HG02943 (cell line): ENCODE measurements around the gene SFPQ.
"Not testable (repeated sequence)": the region's sequence is repeated elsewhere in the genome, so short reads cannot be mapped to it uniquely, and the experiment has no call there.

Experiments
- ATAC-seq: cut with Tn5 transposase; IDR thresholded peaks from one replicate; pipeline ENCODE4 v1.9.1; 2021; ENCODE audit warnings: mild to moderate bottlenecking, low read depth, moderate library complexity; ENCODE audit not compliant: unreplicated experiment

The SFPQ gene

GRCh38 chr1:35145892-35146549 is 46.9 kb downstream of the SFPQ start:
- not testable (repeated sequence) for ATAC-seq

DNA sequence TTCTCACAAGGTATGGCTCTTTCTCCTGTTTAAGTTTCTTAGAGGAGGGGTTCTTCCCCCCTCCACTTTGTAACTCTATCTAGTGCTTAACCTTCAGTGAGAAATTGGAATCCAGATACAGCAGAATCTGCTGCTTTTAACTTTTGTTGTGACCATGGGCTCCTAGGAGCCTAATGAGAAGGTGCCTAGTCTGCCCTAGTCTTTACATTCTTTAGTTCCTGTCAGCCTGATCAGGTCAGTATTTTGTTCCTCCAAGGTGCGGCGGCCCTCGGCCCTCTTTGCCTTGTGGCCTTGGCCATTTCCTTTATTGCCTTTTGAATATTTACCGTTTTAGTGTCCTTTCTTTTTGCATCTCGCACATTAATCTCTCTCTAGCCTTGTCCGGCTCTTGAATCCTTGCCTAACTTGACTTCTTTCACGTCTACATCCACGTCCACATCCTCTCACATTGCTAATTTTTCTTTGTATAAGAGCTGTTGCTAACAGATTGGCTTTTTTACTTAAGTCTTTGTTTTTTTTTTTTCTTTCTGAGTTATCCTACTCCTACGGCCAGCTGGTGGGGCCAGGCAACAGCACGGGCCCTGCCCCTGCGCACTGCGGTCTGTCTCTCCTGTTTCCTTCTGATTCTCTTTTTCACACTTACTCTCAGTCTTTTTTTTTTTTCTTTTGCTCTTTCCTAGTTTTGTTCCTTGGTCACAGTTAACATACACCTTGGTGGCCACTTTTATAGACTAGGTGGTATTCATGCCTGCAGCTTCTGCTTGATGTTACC is 49.0 kb downstream of the SFPQ start:
- no peak for ATAC-seq

GRCh38 chr1:35142728-35143127 is 50.2 kb downstream of the SFPQ start:
- not testable (repeated sequence) for ATAC-seq

DNA sequence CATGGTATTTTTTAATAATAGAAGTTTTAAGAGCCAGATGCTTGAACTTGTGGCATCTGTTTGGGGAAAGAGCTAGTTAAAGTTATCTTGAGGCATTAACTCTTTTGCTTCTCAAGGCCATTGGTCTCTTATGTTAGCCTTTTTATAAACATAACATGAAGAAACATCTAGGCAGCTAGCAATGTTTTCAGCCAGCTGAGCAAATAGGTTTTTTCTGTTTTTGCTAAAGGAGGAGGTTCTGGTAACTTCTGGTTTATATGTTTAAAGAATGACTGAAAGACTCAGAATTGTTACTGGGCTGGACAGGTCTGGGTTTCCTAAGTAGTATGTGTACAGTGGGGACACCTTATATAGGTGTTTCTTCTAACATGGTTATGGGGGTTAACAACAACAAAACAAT is 50.7 kb downstream of the SFPQ start:
- not testable (repeated sequence) for ATAC-seq

DNA sequence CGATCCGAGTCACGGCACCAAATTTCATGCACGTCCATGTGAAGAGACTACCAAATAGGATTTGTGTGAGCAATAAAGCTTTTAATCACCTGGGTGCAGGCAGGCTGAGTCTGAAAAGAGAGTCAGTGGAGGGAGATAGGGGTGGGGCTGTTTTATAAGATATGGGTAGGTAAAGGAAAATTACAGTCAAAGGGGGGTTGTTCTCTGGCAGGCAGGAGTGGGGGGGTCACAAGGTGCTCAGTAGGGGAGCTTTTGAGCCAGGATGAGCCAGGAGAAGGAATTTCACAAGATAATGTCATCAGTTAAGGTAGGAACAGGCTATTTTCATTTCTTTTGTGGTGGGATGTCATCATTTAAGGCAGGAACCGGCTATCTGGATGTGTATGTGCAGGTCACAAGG is 55.4 kb downstream of the SFPQ start:
- not testable (repeated sequence) for ATAC-seq

DNA sequence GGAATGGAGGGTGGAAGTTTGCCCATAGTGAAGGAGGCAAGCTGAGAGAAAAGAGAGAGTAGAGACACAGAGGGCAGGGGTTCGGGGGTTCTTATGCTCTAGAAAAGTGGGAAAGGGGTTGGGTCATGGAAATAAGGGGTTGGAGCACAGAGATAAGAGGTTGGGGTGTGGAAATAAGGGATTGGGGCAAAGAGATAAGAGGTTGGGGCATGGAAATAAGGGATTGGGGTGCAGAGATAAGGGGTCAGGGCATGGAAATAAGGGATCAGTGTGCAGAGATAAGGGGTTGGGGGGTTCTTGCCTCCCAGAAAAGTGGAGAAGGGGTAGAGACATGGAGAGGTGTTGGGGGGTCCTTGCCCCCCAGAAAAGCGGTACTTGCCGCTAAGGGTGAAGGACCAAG is 56.2 kb downstream of the SFPQ start:
- ATAC-seq = no peak
